Fibroblast of the aortic adventitia (primary cell): ENCODE results near the gene MMD. TPM values are rescaled to one million over a fixed set of nuclear protein-coding genes. Genes with fewer than 3 reads are reported as not detected.
A peak's percentile ranks its signal among the peaks of the same experiment; 100 is the strongest.

Experiments used
- DNase-seq: peaks from one replicate; pipeline ENCODE4 v3.0.0-alpha.2; 2010; ENCODE audit warnings: low read depth
- H3K4me3 ChIP-seq: 2 replicates; pipeline ENCODE4 v1.5.1; 2011; ENCODE audit warnings: low read depth, mild to moderate bottlenecking, control low read depth, low read length, moderate library complexity
- CTCF ChIP-seq: IDR thresholded peaks from 2 replicates; pipeline ENCODE4 v1.5.1; 2011; ENCODE audit warnings: mild to moderate bottlenecking, low read length, control low read depth, inconsistent platforms; ENCODE audit not compliant: insufficient read depth
- total RNA-seq: library from RNA; depleted of rRNA; stranded (reverse); fragments of >200 nt; gene quantifications from 2 replicates; pipeline ENCODE4 v1.2.3, GENCODE V29; 2012; ENCODE audit warnings: low replicate concordance

The MMD gene
- total RNA-seq, 1 donor = 19.5 TPM

DNA sequence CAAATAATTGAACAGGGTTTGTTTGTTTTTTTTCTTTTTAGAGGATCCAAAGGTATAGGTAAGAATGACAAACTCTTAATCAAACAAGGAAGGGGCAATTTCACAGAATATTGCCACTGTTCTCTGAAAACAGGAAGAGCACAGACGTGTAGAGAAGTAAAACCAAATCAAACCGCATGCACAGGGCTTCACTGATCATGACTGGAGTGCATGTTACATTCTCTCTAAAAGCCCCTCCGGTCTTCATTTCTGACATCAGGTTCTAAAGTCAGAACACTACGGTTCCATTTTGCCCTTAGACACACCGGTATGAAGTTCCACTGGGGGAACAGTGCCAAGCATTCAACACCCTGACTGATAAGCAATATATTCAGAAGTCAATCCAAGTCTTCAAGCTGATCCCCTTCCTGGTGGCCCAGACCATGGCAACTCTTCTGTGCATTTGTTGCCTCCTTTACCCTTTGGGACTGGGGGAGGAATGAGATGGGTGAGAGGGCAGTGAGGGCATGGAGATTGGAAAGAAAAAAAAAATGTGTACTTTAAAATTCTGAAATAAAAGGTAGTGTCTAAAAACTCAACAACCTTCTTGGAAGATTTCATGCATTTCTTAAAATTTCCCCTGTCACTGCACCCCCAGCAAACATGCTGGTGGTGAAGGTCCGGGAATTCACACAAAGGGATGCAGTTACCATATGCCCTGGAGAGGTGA, 1.4 kb downstream of the MMD start:
- peak overlapping the region; percentile 88 for H3K4me3 ChIP-seq
- no peak for DNase-seq
- no peak for TF ChIP-seq CTCF

GRCh38 chr17:55418369-55419268, 3.0 kb downstream of the MMD start:
- no peak overlapping the region for H3K4me3 ChIP-seq
- no peak for TF ChIP-seq CTCF
- no peak for DNase-seq

DNA sequence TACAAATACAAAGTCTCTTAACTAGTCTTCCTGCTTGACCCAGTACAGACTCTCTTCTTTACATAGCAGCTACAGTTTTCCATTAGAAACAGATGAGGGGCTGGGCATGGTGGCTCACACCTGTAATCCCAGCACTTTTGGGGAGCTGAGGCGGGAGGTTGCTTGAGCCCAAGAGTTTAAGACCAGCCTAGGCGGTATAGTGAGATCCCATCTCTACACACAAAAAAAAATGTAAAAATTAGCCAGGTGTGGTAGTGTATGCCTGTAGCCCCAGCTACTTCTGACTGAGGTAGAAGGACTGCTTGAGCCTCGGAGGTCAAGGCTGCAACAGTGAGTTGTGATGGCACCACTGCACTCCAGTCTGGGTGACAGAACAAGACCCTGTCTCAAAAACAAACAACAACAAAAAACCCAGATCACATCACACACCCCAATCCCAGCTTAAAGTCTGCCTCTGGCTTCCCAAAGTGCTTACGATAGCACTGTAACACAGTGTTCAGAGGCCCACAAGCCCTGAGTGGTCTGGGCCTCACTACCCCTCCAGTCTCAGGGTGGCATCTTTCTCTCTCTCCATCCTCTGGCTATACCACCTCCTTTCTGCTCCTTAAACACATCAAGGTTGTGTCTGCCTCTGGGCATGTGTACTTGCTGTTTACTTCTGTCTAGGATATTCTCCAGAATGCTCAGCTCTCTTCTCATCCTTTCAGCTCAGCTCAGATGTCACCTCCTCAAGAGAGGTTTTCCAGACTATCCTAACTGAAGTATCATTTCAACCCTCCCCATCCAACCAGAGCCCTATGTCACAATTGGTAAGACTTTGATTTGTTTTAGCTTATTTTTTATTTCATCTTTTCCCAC, 4.0 kb downstream of the MMD start:
- DNase-seq = no peak
- H3K4me3 ChIP-seq = no peak overlapping the region
- no peak for TF ChIP-seq CTCF

DNA sequence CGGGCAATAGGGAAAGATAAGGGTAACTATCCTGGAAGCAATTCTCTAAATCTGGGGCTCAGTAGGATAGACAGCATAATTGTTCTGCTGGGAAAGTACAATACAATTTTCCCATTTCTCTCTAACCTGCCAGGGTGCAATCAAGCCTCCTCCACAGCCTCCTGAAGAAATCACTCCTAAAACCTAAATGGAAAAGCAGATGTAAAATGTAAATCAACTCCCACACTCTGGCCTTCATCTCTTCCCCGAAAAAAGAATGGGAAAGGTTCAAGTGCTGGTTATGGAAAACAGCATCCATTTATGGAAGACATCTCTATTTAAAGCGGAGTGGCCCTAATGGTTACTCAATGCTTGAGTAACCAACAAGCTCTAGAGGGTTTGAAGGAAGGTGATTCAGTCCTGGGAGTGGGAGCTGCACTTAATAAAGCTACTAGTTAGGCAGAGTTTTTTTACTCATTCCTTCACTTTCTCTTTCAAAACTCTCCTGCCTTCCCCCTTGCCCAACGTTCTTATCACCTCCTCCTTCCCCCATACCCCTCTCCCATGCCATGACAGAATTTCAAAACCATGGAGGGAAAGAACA, 5.1 kb downstream of the MMD start:
- no peak for DNase-seq
- H3K4me3 ChIP-seq = no peak overlapping the region
- TF ChIP-seq CTCF = no peak

GRCh38 chr17:55416000-55416399, 5.6 kb downstream of the MMD start:
- no peak overlapping the region for H3K4me3 ChIP-seq
- DNase-seq = no peak
- no peak for TF ChIP-seq CTCF

- H3K4me3 ChIP-seq = no peak overlapping the region
- DNase-seq = no peak
- no peak for TF ChIP-seq CTCF
Observed at GRCh38 chr17:55414983-55415382, 6.7 kb downstream of the MMD start.
